Measurements from ENCODE around the gene YIF1A. TPM values are rescaled to one million over a fixed set of nuclear protein-coding genes. Genes with fewer than 3 reads are reported as not detected.
A peak's percentile ranks its signal among the peaks of the same experiment; 100 is the strongest.

YIF1A gene
- 10 to 100 TPM; 60.6 to 99.7 (median 72.3) TPM for total RNA-seq

GRCh38 chr11:66288671-66289547, at the start of gene YIF1A:
Gene YIF1A (minus strand): TSS chr11:66289143. CDS start chr11:66288985, 158 bp downstream.
- peak; percentile 99 for DNase-seq
- peaks cover 32% of the 10 kb centered on the region for H3K27me3 ChIP-seq
- peak within 1 kb of the TSS; percentile 92 to 97 (median 93) for H3K27ac ChIP-seq
- in situ Hi-C loops (cut with MboI; ENCODE audit: low pct_ligation_motif_present in 1 of 4, low pct_unique_long_range_greater_than_20kb in 1 of 4, low sequenced_read_pairs in 3 of 4): loop anchor here in 1 of 4 donors (10.0 kb wide), 1 partner anchor 64 kb away; no protein-coding TSS in a partner anchor
- no peaks in the 10 kb centered on the region for H3K36me3 ChIP-seq
- TF ChIP-seq CTCF (IDR thresholded peaks at IDR 0.05): peak in 1 of 5 experiments; percentile 8
- peak; percentile 95 for TF ChIP-seq POLR2A (IDR thresholded peaks at IDR 0.05)
- peak; percentile 92 to 98 (median 96) for TF ChIP-seq POLR2AphosphoS5 (IDR thresholded peaks at IDR 0.05)
- no peak for TF ChIP-seq EP300 (IDR thresholded peaks at IDR 0.05; ENCODE audit: low read depth)
- no peaks in the 10 kb centered on the region for H3K9me3 ChIP-seq
- peak within 1 kb of the TSS; percentile 72 to 98 (median 78) for H3K4me3 ChIP-seq
- intact Hi-C loops (cut with DNase I; ENCODE audit: low total_unique reads): loop anchor here (10.0 kb wide), 1 partner anchor 64 kb away; no protein-coding TSS in a partner anchor
- 1% methylated on average over 58 of the region's 87 CpGs; no CpG with 5 or more reads in 1 of the 2 donors for WGBS, 2 donors (ENCODE audit: low coverage in 1 of 2)
- H3K4me1 ChIP-seq: peaks cover 19 to 38% (median 29%) of the 10 kb centered on the region in 4 donors

GRCh38 chr11:66337103-66337899, 48.4 kb upstream of the YIF1A start:
- in situ Hi-C loops (cut with MboI; ENCODE audit: low pct_ligation_motif_present in 1 of 4, low pct_unique_long_range_greater_than_20kb in 1 of 4, low sequenced_read_pairs in 3 of 4) (no loop called here), intact Hi-C loops (cut with DNase I; ENCODE audit: low total_unique reads) (no loop called here)
- TF ChIP-seq POLR2A (IDR thresholded peaks at IDR 0.05) (no peak), POLR2AphosphoS5 (IDR thresholded peaks at IDR 0.05) (no peak), CTCF (IDR thresholded peaks at IDR 0.05) (no peak)
- WGBS, 2 donors (ENCODE audit: low coverage in 1 of 2): 56% methylated on average over 16 of the region's 18 CpGs; no CpG with 5 or more reads in 1 of the 2 donors
- no peaks in the 10 kb centered on the region for H3K9me3 ChIP-seq
- H3K4me3 ChIP-seq: no peak overlapping the region
- H3K27ac ChIP-seq: peak overlapping the region in 2 of 4 donors; percentile 78 to 82
- H3K27me3 ChIP-seq: no peaks in the 10 kb centered on the region
- no peak for DNase-seq
- peaks cover 12 to 26% (median 21%) of the 10 kb centered on the region in 4 donors for H3K4me1 ChIP-seq
- peaks cover 0 to 11% (median 5%) of the 10 kb centered on the region in 4 donors for H3K36me3 ChIP-seq

- H3K9me3 ChIP-seq: no peaks in the 10 kb centered on the region
- H3K4me3 ChIP-seq: peak within 1 kb of the TSS; percentile 40 to 65 (median 58)
- peaks cover 12 to 26% (median 21%) of the 10 kb centered on the region in 4 donors for H3K4me1 ChIP-seq
- in situ Hi-C loops (cut with MboI; ENCODE audit: low pct_ligation_motif_present in 1 of 4, low pct_unique_long_range_greater_than_20kb in 1 of 4, low sequenced_read_pairs in 3 of 4): no loop called here
- H3K27ac ChIP-seq: peak within 1 kb of the TSS; percentile 76 to 82 (median 78)
- intact Hi-C loops (cut with DNase I; ENCODE audit: low total_unique reads): no loop called here
- peaks cover 0 to 11% (median 4%) of the 10 kb centered on the region in 4 donors for H3K36me3 ChIP-seq
- TF ChIP-seq POLR2AphosphoS5 (IDR thresholded peaks at IDR 0.05): peak; percentile 59 to 76 (median 71)
- peak in 3 of 5 experiments; percentile 19 to 24 (median 24) for TF ChIP-seq CTCF (IDR thresholded peaks at IDR 0.05)
- peak; percentile 59 for TF ChIP-seq POLR2A (IDR thresholded peaks at IDR 0.05)
- TF ChIP-seq EP300 (IDR thresholded peaks at IDR 0.05; ENCODE audit: low read depth): no peak
- peak; percentile 71 for DNase-seq
- 13% methylated on average over 21 of the region's 22 CpGs; no CpG with 5 or more reads in 1 of the 2 donors for WGBS, 2 donors (ENCODE audit: low coverage in 1 of 2)
- no peaks in the 10 kb centered on the region for H3K27me3 ChIP-seq
Measured at GRCh38 chr11:66336234-66337102, 47.5 kb upstream of the YIF1A start, which contains the start of gene RIN1. Gene RIN1 (minus strand): TSS chr11:66336434. CDS start chr11:66336402, 32 bp downstream.

All from transverse colon (tissue), 4 donors.